Muscle layer of colon (tissue), 2 donors: ENCODE measurements around the gene MAPKAP1.

Source experiments
- H3K27ac ChIP-seq: one replicate; pipeline ENCODE4 v1.7.0; 2013; ENCODE audit warnings: low read depth, mild to moderate bottlenecking, low read length, moderate library complexity
- H3K27me3 ChIP-seq, 2 donors: one replicate each; pipeline ENCODE4 v1.7.0; 2013; ENCODE audit warnings: low read length in 2 of 2, mild to moderate bottlenecking in 2 of 2; ENCODE audit not compliant: insufficient read depth in 2 of 2, control insufficient read depth in 1 of 2
- H3K36me3 ChIP-seq: one replicate; pipeline ENCODE4 v1.7.0; 2013; ENCODE audit warnings: mild to moderate bottlenecking, low read length; ENCODE audit not compliant: insufficient read depth
- H3K4me1 ChIP-seq: one replicate; pipeline ENCODE4 v1.7.0; 2013; ENCODE audit warnings: mild to moderate bottlenecking, low read length; ENCODE audit not compliant: insufficient read depth
- H3K4me3 ChIP-seq, 2 donors: one replicate each; pipeline ENCODE4 v1.7.0; 2013; ENCODE audit warnings: low read length in 2 of 2, low read depth in 1 of 2, mild to moderate bottlenecking in 1 of 2, moderate library complexity in 1 of 2
- H3K9ac ChIP-seq: one replicate; pipeline ENCODE4 v1.7.0; 2013; ENCODE audit warnings: low read length
- H3K9me3 ChIP-seq: one replicate; pipeline ENCODE4 v1.7.0; 2013; ENCODE audit warnings: mild to moderate bottlenecking, low read length
- donor health status: abdominal sarcoma.
- donor health status: Adenocarcinoma of cecum.

MAPKAP1 gene

GRCh38 chr9:125416517-125416916, 290.5 kb downstream of the MAPKAP1 start:
- H3K27ac ChIP-seq = no peak overlapping the region
- H3K9me3 ChIP-seq = no peaks in the 10 kb centered on the region
- H3K9ac ChIP-seq = no peak overlapping the region
- H3K27me3 ChIP-seq = no peaks in the 10 kb centered on the region
- H3K4me3 ChIP-seq = no peak overlapping the region
- no peaks in the 10 kb centered on the region for H3K36me3 ChIP-seq
- H3K4me1 ChIP-seq = peaks cover 10% of the 10 kb centered on the region

GRCh38 chr9:125415583-125416460, 291.2 kb downstream of the MAPKAP1 start:
- Histone ChIP-seq H3K9me3 (no peaks in the 10 kb centered on the region), H3K4me3 (no peak overlapping the region), H3K36me3 (no peaks in the 10 kb centered on the region), H3K4me1 (peaks cover 10% of the 10 kb centered on the region), H3K27ac (no peak overlapping the region), H3K9ac (no peak overlapping the region), H3K27me3 (no peaks in the 10 kb centered on the region)

GRCh38 chr9:125413579-125413978, 293.4 kb downstream of the MAPKAP1 start:
- no peaks in the 10 kb centered on the region for H3K27me3 ChIP-seq
- H3K9me3 ChIP-seq = no peaks in the 10 kb centered on the region
- no peak overlapping the region for H3K9ac ChIP-seq
- H3K4me1 ChIP-seq = peaks cover 10% of the 10 kb centered on the region
- H3K27ac ChIP-seq = no peak overlapping the region
- H3K36me3 ChIP-seq = no peaks in the 10 kb centered on the region
- H3K4me3 ChIP-seq = no peak overlapping the region

DNA sequence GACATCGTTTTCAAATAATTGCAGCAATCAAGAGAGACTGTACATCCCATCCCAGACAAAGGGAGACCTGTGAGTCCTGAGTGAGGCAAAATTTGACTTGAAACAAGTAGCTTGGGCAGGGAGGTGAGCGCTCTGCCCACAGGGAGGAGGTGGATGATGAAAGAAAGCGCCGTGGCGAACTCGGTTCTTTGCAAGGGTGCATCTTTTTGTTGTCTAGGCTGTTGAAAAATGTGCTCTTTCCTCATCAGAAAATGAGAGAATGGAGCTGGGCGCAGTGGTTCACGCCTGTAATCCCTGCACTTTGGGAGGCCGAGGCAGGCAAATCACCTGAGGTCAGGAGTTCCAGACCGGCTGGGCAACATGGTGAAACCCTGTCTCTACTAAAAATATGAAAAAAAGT, 294.8 kb downstream of the MAPKAP1 start:
- Histone ChIP-seq H3K4me3 (no peak overlapping the region), H3K27ac (no peak overlapping the region), H3K4me1 (peaks cover 10% of the 10 kb centered on the region), H3K9me3 (no peaks in the 10 kb centered on the region), H3K9ac (no peak overlapping the region), H3K27me3 (no peaks in the 10 kb centered on the region), H3K36me3 (no peaks in the 10 kb centered on the region)

GRCh38 chr9:125411171-125411756, 295.7 kb downstream of the MAPKAP1 start:
- Histone ChIP-seq H3K9me3 (no peaks in the 10 kb centered on the region), H3K4me1 (peaks cover 7% of the 10 kb centered on the region), H3K27ac (no peak overlapping the region), H3K27me3 (no peaks in the 10 kb centered on the region), H3K4me3 (no peak overlapping the region), H3K9ac (no peak overlapping the region), H3K36me3 (no peaks in the 10 kb centered on the region)

DNA sequence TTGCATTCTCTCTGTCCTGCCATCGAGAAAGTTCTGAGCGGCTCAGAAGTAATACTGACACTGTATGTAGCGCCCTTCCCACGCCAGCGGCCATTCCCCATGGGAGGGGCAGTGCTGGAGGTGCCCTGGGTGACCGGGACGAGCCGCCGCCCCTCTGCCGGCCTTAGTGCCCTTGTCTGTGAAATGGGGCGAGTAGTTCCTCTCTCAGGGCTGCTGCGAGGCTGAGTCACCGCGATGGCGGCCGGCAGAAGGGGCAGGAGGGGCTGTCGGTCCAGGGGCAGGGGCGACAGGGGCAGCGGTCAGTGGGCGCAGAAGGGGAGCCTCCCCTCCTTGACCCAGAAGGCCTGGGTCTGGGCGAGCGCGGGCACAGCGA, 296.5 kb downstream of the MAPKAP1 start:
- Histone ChIP-seq H3K4me3 (no peak overlapping the region), H3K27me3 (no peaks in the 10 kb centered on the region), H3K9ac (no peak overlapping the region), H3K27ac (no peak overlapping the region), H3K4me1 (no peaks in the 10 kb centered on the region), H3K36me3 (no peaks in the 10 kb centered on the region), H3K9me3 (no peaks in the 10 kb centered on the region)

DNA sequence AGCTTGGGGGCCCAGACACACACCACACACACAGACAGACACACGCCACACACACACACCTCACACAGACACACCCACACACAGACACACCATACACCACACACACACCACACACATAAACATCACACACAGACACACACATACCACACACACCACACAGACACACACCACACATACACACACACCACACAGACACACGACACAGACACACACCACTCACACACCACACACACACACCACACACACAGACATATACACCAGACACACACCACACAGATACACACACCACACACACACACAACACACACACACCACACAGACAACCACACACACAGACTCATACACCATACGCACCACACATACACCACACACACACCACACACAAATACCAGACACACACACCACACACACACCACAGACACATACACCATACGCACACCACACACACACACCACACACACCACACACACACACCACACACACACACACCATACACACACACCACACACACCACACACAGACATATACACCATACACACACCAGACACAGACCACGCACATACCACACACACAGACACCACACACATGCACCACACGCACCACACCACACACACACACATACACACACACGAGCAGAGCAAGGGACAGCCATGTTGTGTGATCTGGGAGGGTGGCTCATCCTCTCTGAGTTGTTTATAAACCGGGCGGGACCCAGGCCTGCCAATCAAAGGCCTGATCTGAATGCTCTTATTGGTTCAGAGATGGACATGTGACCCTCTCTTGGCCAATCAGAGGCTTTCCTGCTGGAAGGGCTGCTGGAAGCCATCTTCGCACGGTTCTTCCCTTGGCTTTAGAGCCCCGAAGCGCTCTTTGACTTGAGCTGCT, 297.1 kb downstream of the MAPKAP1 start:
- Histone ChIP-seq H3K27me3 (no peaks in the 10 kb centered on the region), H3K4me1 (no peaks in the 10 kb centered on the region), H3K27ac (no peak overlapping the region), H3K36me3 (no peaks in the 10 kb centered on the region), H3K9me3 (no peaks in the 10 kb centered on the region), H3K4me3 (no peak overlapping the region), H3K9ac (no peak overlapping the region)

GRCh38 chr9:125409217-125409636, 297.8 kb downstream of the MAPKAP1 start:
- H3K27me3 ChIP-seq = no peaks in the 10 kb centered on the region
- H3K9ac ChIP-seq = no peak overlapping the region
- H3K36me3 ChIP-seq = no peaks in the 10 kb centered on the region
- no peaks in the 10 kb centered on the region for H3K9me3 ChIP-seq
- H3K27ac ChIP-seq = no peak overlapping the region
- no peaks in the 10 kb centered on the region for H3K4me1 ChIP-seq
- no peak overlapping the region for H3K4me3 ChIP-seq

DNA sequence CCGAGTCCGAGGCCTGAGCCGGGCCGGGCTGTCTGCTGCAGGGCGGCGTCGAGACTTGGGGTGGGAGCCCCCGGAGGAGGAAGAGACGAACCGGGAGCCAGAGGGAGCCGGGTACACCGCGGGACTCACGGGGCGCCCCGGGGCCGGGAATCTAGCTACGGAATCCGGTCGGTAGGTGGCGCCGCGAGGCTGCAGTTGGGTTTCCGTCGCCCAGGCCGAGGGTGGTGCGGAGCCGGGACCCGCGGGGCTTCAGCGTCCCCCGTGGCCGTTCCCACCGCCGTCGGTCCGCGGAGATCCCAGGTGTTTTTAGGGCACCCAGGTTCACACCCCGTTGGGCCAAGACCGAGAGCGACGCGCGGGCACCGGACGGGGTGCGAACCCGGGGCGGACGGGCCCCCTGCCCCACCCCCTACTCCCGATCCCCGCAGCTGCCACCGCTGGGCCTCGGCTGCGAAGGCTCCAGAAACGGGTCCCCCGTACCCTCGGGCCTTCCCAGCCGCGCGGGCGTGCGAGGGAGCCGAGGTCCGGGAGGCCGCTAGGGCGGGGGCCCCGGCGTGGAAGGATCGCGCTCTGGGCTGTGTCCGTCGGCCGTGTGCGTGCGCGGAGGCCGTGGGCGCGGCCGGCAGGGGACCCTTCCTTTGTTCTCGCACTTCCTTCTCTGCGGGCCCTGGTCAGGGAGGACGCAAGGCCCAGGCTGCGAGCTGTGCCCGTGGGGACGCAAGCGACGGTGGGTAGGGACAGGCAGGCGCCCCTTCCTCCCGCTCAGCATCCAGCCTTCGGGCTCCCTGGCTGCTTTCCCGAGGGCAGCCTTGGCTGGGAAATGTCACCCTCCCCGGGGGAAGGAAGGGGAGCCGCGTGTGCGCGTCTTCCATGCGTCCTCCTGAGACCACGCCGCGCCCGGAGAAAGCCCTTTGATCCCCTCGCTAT, 298.8 kb downstream of the MAPKAP1 start:
- no peak overlapping the region for H3K9ac ChIP-seq
- H3K9me3 ChIP-seq = no peaks in the 10 kb centered on the region
- H3K27me3 ChIP-seq = no peaks in the 10 kb centered on the region
- peak overlapping the region; percentile 42 for H3K27ac ChIP-seq
- no peaks in the 10 kb centered on the region for H3K4me1 ChIP-seq
- H3K4me3 ChIP-seq = peak overlapping the region; percentile 50 to 80
- H3K36me3 ChIP-seq = no peaks in the 10 kb centered on the region

DNA sequence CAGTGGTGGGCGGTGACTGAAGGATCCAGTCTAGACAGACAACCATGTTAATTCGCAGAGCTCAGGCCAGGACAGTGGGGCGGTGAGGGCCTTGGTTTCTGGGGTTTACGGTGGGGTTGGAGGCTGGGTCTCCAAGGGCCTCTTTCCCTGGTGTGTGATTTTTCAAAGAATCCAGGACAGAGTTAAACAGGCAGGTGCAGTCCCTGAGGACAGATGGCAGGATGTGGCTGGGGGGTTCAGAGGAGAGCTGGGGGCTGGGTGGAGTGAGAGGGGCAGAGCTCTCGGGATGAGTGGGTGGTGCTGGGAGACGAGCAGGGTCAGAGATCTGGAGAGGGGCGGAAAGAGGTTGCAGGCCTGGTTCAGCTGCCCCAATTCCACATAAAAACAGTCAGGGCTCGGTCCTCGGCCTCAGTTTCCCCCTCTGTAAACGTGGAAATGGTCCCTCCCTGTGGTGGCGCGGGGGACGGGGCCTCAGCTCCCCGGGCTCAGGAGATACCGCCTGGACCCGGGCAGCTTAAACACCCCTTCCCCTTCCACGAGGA, 299.5 kb downstream of the MAPKAP1 start:
- Histone ChIP-seq H3K36me3 (no peaks in the 10 kb centered on the region), H3K4me3 (peak overlapping the region; percentile 50 to 80), H3K4me1 (no peaks in the 10 kb centered on the region), H3K9me3 (no peaks in the 10 kb centered on the region), H3K27me3 (no peaks in the 10 kb centered on the region), H3K9ac (no peak overlapping the region), H3K27ac (peak overlapping the region; percentile 42)
